ENCODE results near the gene IGFBP5.

The IGFBP5 gene

DNA sequence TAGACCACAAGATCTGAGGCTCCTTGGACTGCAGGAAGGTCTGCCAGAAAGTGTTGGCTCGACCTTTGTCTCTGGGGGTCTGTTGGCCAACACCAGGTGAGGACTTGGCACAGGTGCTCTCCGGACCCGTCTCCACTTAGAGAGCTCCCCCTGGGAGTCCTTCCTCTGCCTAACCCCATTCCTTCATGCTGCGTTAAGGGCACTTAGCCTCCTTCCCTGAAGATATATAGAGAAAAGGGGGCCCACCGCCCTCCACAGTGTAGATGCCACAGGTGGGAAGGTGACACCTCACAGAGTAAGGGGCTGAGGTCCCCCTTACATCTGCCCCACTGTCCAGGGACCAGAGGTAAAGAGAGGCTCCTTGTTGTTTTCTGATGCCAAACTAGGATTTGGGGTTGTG, 8.2 kb downstream of the IGFBP5 start:
- DNase-seq: no peak

DNA sequence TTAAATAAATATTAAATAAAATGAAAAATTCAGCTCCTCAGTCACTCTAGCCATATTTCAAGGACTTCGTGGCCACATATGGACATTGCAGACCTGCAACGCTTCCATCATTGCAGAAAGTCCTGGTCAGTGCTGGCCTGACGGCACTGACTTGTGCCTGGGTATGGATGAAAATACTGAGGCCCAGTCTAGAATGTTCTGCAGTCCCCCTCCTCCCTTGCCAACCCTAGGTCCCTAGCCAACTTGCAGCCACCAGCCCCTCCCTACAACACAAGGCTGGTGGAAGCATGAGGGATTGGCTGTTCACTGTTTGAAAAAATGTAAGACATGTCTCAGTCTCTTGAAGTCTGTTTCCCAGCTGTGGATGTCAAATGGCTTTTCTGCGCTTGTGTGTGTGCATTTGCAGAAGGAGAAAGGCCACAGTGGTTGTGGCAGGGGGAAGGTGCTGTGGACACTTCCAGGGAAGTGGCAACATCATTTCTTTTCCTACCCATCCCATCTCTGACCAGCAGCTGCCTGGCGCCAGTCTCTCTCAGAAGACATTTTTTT, 9.9 kb downstream of the IGFBP5 start:
- no peak for DNase-seq

- DNase-seq: peak; percentile 80 to 85 (median 84)
Measured at GRCh38 chr2:216683846-216684245, 11.5 kb downstream of the IGFBP5 start.

GRCh38 chr2:216681683-216682082, 13.7 kb downstream of the IGFBP5 start:
- no peak for DNase-seq

GRCh38 chr2:216680951-216681629, 14.3 kb downstream of the IGFBP5 start:
- no peak for DNase-seq

DNA sequence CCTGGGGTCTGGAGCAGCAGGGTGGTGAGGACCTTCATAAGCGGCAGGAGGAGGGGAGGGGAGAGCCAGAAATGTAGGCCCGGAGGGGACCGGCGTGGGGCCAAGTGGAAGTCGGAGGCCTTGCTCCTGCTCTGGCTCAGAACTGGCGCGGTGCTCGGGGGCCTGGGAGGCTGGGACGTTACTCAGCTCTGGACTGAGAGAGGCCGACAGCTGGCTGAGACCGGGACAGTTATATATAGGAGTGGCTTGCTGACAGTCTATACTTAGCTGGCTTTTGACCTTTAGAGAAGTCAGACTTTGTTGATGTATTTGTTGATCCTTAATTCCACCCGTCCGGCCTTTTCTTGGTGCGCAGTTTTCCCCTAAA, 15.7 kb downstream of the IGFBP5 start:
- no peak for DNase-seq

- DNase-seq: no peak
Measured at GRCh38 chr2:216678813-216679657, 16.3 kb downstream of the IGFBP5 start.

GRCh38 chr2:216678098-216678465, 17.3 kb downstream of the IGFBP5 start:
- DNase-seq: no peak

DNA sequence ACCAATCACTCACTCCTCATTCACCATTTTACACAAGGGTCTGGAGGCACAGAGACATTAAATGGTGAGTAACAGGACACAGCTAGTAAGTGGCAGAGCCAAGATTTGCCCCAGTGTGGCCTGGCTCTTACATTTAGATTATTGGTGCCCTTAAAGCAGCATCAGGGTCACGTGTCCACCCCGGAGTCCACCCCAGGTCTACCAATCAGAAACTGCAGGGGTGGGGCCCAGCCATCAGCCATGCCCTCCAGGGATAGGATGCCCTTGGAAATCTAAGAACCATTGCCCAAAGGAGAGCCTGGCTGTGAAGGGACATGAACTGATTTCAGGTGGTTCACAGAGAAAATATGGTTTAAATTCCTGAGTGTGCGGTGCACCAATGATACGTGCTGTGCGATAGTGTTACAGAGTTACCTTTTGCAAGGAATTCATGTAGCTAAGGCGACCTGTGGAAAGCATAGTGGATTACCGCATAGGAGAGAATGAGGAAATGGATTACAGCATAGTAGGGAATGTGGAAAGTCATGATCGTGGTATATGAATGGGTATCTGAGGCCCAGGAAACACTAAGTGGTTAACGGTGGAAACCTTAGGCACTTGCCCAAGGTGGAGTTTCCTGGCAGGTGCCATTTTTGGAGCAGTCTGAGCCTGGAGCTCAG, 17.8 kb downstream of the IGFBP5 start:
- no peak for DNase-seq

DNA sequence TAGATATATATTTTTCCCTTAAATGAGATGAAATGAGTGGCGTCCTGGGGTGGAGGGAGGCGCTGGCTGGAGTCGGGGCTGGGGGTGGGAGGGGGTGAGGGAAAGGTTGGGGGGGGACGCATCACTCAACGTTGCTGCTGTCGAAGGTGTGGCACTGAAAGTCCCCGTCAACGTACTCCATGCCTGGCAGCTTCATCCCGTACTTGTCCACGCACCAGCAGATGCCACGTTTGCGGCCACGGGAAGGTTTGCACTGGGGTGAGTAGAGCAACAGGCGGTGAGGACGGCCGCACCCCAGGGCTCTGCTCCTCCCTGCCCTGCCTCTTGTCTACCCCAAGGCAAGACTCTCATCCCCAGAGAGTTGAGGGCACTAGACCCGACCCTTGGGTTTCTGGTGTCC, 18.7 kb downstream of the IGFBP5 start:
- no peak for DNase-seq

- no peak for DNase-seq
Measured at GRCh38 chr2:216674376-216674775, 21.0 kb downstream of the IGFBP5 start.

DNA sequence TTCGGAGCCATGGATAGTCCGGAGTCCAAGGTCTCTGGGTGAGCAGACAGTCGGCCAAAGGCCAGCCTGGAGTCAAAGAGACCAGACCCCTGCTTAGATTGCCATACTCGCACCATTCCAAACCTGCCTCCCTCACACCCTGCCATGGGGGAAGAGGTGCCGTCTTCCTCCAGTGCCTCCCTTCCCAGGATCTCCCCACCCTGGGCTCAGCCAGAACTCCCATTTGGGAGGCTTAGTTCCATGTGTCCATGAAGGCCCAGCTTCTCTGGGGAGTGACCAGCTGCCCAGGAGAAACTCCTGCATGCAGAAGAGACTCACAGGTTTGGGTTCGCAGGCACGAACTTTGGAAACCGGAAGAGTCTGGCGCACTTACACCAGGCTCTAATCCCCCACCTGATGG, 21.7 kb downstream of the IGFBP5 start:
- DNase-seq: no peak

DNA sequence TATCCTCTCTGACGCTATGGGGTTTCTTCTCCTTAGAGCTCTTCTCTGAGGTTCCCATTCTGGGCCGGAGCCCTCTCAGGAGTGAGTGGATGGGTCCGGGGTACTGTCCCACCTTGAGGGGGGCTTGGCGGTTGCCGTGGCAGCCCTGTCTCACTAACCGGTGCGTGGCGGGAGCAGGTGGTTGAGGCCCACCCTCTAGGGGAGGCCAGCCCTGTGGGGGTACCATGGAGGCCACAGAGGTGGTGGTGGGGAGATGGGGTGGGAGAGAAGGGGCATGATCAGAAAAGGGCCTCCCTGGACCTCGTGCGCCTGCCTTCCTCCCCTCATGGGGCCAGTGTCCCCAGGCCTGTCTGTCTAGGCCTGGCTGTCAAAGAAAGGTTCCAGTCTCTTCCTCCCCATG, 22.3 kb downstream of the IGFBP5 start:
- no peak for DNase-seq

DNA sequence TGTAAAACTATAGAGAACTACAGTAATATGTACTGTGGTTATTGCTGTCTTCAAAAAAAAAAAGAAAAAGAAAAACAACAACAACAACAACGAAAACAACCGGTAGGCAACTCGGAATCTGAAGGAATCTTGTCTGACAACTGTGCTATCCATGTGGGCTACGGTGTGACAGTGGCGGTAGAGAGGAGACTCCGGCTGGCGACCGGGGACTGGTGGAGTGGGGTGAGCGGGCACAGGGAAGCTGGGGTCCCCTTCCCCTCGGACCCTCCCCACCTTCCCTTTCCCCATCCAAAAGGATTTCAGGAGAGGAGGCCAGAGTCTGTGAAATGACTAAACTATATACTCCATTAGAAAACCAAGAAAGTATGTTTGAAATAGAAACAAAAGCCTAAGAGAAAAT, 22.9 kb downstream of the IGFBP5 start:
- DNase-seq: no peak

DNA sequence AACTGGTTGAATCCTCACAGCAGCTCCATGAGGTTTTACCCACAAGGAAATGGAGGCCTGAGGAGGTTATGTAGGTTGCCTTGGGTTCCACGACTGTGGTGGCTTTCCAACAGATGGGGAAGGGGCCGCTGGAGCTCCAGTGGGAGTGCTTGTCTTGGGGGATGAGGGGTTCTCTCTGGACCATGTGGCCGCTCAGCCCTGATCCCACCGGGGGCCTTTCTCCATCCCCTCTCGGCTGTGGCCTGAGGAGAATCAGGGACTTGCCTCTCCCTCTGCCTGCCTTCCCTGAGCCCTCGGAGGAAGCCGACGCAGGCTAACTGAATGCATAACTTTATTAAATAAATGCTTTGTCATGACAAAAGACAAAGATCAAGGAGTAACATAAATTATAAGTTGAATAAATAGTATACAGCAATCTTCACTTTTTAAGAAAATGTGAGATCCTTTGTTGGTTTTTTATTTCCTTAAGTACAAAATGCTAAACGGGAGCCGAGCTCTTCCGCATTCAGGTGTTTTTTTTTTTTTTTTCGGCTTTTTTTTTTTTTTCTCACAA, 23.5 kb downstream of the IGFBP5 start:
- no peak for DNase-seq

DNA sequence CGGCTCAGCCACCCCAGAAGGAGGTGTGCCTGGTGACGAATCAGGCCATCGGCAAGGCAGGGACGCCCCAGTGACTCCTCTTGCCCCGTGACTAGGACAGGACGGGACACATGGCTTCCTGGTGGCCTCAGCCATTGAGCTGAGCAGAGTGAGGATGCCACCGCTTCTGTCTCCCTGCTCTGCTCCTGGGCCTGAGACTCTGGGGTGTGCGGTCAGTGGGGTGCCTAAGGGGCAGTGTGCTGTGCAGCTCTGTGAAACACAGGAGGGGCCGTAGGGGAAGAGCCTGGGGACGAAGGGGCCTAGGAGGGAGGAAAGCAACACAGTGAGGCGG, 24.3 kb downstream of the IGFBP5 start:
- DNase-seq: no peak

GRCh38 chr2:216670266-216671080, 24.9 kb downstream of the IGFBP5 start:
- no peak for DNase-seq

DNA sequence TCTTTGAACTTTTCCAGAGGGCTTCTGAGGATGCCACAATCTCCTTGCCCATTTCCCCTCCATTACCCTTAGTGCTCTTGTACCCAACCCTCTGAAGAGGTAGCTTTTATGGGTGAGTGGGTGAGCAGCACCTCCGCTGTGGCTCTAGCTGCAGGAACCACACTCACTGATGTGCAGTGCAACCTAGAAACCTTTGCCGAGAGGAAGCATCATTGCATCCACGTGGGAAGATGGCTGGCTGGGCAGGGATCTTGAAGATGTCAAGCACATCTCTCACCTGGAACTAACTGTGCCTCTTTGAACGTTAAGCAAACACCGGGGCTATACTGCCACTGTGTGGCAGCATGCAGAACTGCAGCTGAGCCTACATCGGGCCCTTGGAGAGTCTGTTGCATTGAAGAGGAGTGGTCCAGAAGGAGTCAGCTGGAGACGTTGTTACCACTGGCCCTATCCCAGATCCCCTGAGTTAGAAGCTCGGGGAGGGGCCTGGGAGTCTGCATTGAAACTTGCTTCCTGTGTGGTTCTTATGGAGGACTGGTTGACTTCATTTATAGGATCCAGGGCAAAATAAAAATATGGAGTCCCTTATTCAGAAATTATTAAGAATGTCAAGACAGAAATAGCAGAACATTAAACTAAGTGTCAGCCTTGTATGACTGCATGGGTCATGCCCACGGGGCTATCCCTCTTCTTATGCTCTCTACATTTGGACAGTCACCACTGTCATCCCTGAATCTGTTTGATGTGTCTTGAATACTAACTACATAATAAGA, 28.7 kb downstream of the IGFBP5 start:
- DNase-seq: peak; percentile 70 to 77 (median 72)

GRCh38 chr2:216665717-216666116, 29.6 kb downstream of the IGFBP5 start:
- DNase-seq: no peak

DNA sequence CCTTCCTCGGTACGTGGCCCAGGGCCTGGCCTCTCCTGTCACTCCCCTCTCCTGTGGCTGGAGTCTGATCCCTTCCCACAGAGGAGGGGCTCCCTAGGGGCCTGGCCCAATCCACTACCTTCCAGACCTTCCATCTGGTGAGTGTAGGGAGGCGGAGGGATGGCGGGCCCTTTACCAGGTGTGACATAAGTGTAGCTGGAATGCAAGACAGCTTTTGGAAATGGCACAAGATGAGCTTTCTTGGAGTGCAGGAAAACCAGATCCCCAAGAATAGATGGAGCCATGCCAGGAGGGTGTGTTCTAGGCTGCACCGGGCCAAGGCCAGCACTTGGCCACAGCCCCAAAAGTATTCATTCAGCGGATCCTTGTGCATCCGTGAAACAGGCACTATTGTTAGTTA, 30.1 kb downstream of the IGFBP5 start:
- DNase-seq: no peak

DNA sequence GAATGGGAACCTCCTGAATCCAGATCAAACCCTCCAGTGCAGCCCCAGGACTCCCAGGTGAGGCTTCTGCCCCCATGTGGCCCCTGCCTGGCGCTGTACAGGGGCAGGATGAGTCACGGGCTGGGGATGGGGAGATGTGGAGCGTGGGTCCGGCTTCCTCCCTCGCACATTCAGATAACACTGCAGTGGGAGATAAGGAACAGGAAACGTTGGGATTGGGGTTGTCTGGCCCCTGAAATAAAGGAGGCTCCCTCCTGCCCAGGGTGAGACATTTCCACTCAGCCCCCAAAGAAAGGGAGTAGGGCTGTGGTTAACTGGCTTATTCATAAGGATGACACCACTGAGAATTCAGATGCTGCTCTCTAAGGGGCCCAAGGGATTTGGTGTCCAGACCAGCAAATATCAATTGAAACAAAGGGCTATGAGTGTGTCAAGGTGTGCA, 30.7 kb downstream of the IGFBP5 start:
- no peak for DNase-seq

DNA sequence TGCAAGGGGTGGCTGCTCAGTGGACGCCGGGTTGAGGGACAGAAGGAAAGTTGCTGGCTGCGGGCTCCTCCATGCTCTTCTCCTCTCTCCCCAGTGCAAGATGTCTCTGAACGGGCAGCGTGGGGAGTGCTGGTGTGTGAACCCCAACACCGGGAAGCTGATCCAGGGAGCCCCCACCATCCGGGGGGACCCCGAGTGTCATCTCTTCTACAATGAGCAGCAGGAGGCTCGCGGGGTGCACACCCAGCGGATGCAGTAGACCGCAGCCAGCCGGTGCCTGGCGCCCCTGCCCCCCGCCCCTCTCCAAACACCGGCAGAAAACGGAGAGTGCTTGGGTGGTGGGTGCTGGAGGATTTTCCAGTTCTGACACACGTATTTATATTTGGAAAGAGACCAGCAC, 31.5 kb downstream of the IGFBP5 start:
- no peak for DNase-seq
